ENCODE data around the gene HOXB2.

- TF ChIP-seq CTCF (IDR thresholded peaks at IDR 0.05) (no peak), POLR2A (IDR thresholded peaks at IDR 0.05; ENCODE audit: low read depth) (no peak)
Observed at GRCh38 chr17:48530887-48531272, 14.0 kb downstream of the HOXB2 start, which contains the start of gene HOXB1.
